HEK293 (cell line): ENCODE measurements around the gene MT1B.

Experiments
- HOXD13 ChIP-seq: sonication (generic); formaldehyde crosslinking; IDR thresholded peaks from 2 replicates; pipeline ENCODE4 v1.8.0; 2022; ENCODE audit warnings: missing genetic modification reagents, borderline replicate concordance
- KLF10 ChIP-seq: fragments of 450-650 bp; IDR thresholded peaks from 2 replicates; pipeline ENCODE4 v1.5.1; 2018; ENCODE audit warnings: missing biosample characterization, mild to moderate bottlenecking, missing genetic modification characterization
- MEIS1 ChIP-seq: sonication (generic); formaldehyde crosslinking; IDR thresholded peaks from 2 replicates; pipeline ENCODE4 v1.8.1; 2022; ENCODE audit warnings: missing genetic modification reagents, mild to moderate bottlenecking, borderline replicate concordance
- ZNF24 ChIP-seq: fragments of 450-650 bp; formaldehyde crosslinking; IDR thresholded peaks from 2 replicates; pipeline ENCODE4 v1.5.1; 2016; ENCODE audit warnings: missing biosample characterization, missing genetic modification characterization
- ZNF274 ChIP-seq, 2 experiments: fragments of 200-500 bp in 1 of 2; fragments of 450-650 bp in 1 of 2; sonication (Bioruptor generic) in 1 of 2; formaldehyde crosslinking in 1 of 2; IDR thresholded peaks; 2 replicates each; pipeline versions ENCODE4 v1.5.1 to v1.6.1; 2014 to 2016; ENCODE audit warnings: borderline replicate concordance in 1 of 2, inconsistent platforms in 1 of 2, low read length in 1 of 2, missing biosample characterization in 1 of 2, missing genetic modification characterization in 1 of 2

DNA sequence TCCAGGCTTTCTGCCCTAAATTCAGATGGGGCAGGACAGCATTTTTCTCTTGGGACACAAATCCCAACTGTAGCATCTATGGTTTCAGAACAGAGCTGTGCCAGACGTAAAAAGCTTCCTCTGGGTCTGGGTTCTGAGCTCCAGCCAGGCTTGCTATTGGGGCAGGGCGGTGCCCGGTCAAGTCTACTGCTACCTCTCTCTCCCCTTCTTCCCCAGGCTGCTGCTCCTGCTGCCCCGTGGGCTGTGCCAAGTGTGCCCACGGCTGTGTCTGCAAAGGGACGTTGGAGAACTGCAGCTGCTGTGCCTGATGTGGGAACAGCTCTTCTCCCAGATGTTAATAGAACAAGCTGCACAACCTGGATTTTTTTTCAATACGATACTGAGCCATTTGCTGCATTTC, 18.2 kb upstream of the MT1B start:
- TF ChIP-seq MEIS1 (CRISPR knock-in tag) (no peak), ZNF274 (IDR thresholded peaks at IDR 0.05; ENCODE audit: low read length) (no peak), ZNF274 (tag by site-specific recombination; IDR thresholded peaks at IDR 0.05; ENCODE audit: borderline replicate concordance) (no peak), ZNF24 (tag by site-specific recombination) (no peak), KLF10 (tag by site-specific recombination) (no peak), HOXD13 (CRISPR knock-in tag) (no peak)
